HFFc6 (cell line): ENCODE results near the gene BTF3L4. TPM values are rescaled to one million over a fixed set of nuclear protein-coding genes. Genes with fewer than 3 reads are reported as not detected.
A peak's percentile ranks its signal among the peaks of the same experiment; 100 is the strongest.

Source experiments
- DNase-seq: peaks from one replicate; pipeline ENCODE4 v3.0.0-alpha.2; 2018
- H3K27ac Mint-ChIP-seq: 2 replicates; pipeline ENCODE4 v1.8.0; 2020; ENCODE audit warnings: mild to moderate bottlenecking, mixed read lengths
- H3K27me3 Mint-ChIP-seq: 2 replicates; pipeline ENCODE4 v1.8.0; 2021; ENCODE audit warnings: mild to moderate bottlenecking, moderate library complexity, mixed read lengths; ENCODE audit not compliant: insufficient read depth
- H3K36me3 Mint-ChIP-seq: 2 replicates; pipeline ENCODE4 v1.8.0; 2021; ENCODE audit warnings: low read depth, mixed read lengths
- H3K4me1 Mint-ChIP-seq: 2 replicates; pipeline ENCODE4 v1.8.0; 2020; ENCODE audit warnings: low read depth, mixed read lengths
- H3K4me3 Mint-ChIP-seq: 2 replicates; pipeline ENCODE4 v1.8.0; 2020; ENCODE audit warnings: mild to moderate bottlenecking, moderate library complexity, mixed read lengths
- H3K9me3 Mint-ChIP-seq: 2 replicates; pipeline ENCODE4 v1.8.0; 2020; ENCODE audit warnings: mild to moderate bottlenecking, mixed read lengths
- CTCF ChIP-seq: fragments of 200-600 bp; sonication (generic); IDR thresholded peaks from 2 replicates; pipeline ENCODE4 v1.5.0; 2021; ENCODE audit warnings: antibody characterized with exemption, mild to moderate bottlenecking
- total RNA-seq, 6 experiments: library from RNA; stranded (reverse); fragmentation: NEBNext Ultra II Directional; extraction: Animal tissue kit (Norgen Biotek cat#: 25700); gene quantifications; 2 replicates in 1 of 6; 3 replicates in 5 of 6; pipeline ENCODE4 v1.2.3, GENCODE V29; 2021

The BTF3L4 gene
- total RNA-seq, 6 experiments from 2014 or later = 45.7 to 52.9 (median 49.6) TPM

- Mint-ChIP-seq H3K27ac (peak overlapping the region; percentile 99), H3K4me1 (peaks cover 56% of the 10 kb centered on the region), H3K4me3 (peak overlapping the region; percentile 100), H3K27me3 (peaks cover 4% of the 10 kb centered on the region), H3K36me3 (peaks cover 27% of the 10 kb centered on the region), H3K9me3 (no peaks in the 10 kb centered on the region)
- DNase-seq = no peak
- TF ChIP-seq CTCF = no peak
Observed at GRCh38 chr1:52057255-52057654, 1.2 kb downstream of the BTF3L4 start.

- peaks cover 21% of the 10 kb centered on the region for H3K36me3 Mint-ChIP-seq
- DNase-seq = no peak
Observed at GRCh38 chr1:52057876-52058415, 1.9 kb downstream of the BTF3L4 start.

GRCh38 chr1:52059321-52059720 is 3.2 kb downstream of the BTF3L4 start:
- peak overlapping the region; percentile 53; the same call in 1 of the 2 replicates for H3K27ac Mint-ChIP-seq
- H3K4me1 Mint-ChIP-seq = peaks cover 42% of the 10 kb centered on the region
- peak; percentile 38 for DNase-seq
- no peaks in the 10 kb centered on the region for H3K9me3 Mint-ChIP-seq
- peak overlapping the region; percentile 100 for H3K4me3 Mint-ChIP-seq
- peaks cover 21% of the 10 kb centered on the region for H3K36me3 Mint-ChIP-seq
- no peak for TF ChIP-seq CTCF
- H3K27me3 Mint-ChIP-seq = peaks cover 6% of the 10 kb centered on the region

More at GRCh38 chr1:52057876-52058415, 1.9 kb downstream of the BTF3L4 start:
- no peaks in the 10 kb centered on the region for H3K9me3 Mint-ChIP-seq
- peaks cover 52% of the 10 kb centered on the region for H3K4me1 Mint-ChIP-seq
- peaks cover 4% of the 10 kb centered on the region for H3K27me3 Mint-ChIP-seq
- no peak for TF ChIP-seq CTCF
- peak overlapping the region; percentile 100 for H3K4me3 Mint-ChIP-seq
- peak overlapping the region; percentile 99 for H3K27ac Mint-ChIP-seq

GRCh38 chr1:52059888-52060287 is 3.8 kb downstream of the BTF3L4 start:
- Mint-ChIP-seq H3K4me3 (no peak overlapping the region), H3K9me3 (no peaks in the 10 kb centered on the region), H3K4me1 (peaks cover 40% of the 10 kb centered on the region), H3K27me3 (peaks cover 5% of the 10 kb centered on the region), H3K27ac (no peak overlapping the region), H3K36me3 (peaks cover 21% of the 10 kb centered on the region)
- DNase-seq = no peak
- no peak for TF ChIP-seq CTCF

- DNase-seq = no peak
- no peaks in the 10 kb centered on the region for H3K9me3 Mint-ChIP-seq
- H3K27ac Mint-ChIP-seq = no peak overlapping the region
- H3K36me3 Mint-ChIP-seq = peaks cover 21% of the 10 kb centered on the region
- TF ChIP-seq CTCF = no peak
- peaks cover 40% of the 10 kb centered on the region for H3K4me1 Mint-ChIP-seq
- H3K27me3 Mint-ChIP-seq = peaks cover 2% of the 10 kb centered on the region
- H3K4me3 Mint-ChIP-seq = no peak overlapping the region
Observed at GRCh38 chr1:52060822-52061221, 4.7 kb downstream of the BTF3L4 start.
